H9 (cell line): Measurements from ENCODE around the gene PDLIM7. TPM values are rescaled to one million over a fixed set of nuclear protein-coding genes. Genes with fewer than 3 reads are reported as not detected.

Experiments used
- DNase-seq: peaks from one replicate; pipeline ENCODE4 v3.0.0-alpha.2; 2017
- H2AFZ ChIP-seq: one replicate; pipeline ENCODE4 v1.6.1; 2013; ENCODE audit warnings: mild to moderate bottlenecking, low read length, control low read depth, moderate library complexity
- H2AK5ac ChIP-seq: 2 replicates; pipeline ENCODE4 v1.6.1; 2013; ENCODE audit warnings: low read length, control low read depth, mixed read lengths; ENCODE audit not compliant: insufficient read length
- H2BK120ac ChIP-seq: one replicate; pipeline ENCODE4 v1.6.1; 2013; ENCODE audit warnings: low read depth, mild to moderate bottlenecking, low read length, control low read depth, inconsistent platforms; ENCODE audit not compliant: poor library complexity, severe bottlenecking
- H2BK12ac ChIP-seq: 2 replicates; pipeline ENCODE4 v1.6.1; 2013; ENCODE audit warnings: low read length, control low read depth, mixed read lengths, low read depth; ENCODE audit not compliant: insufficient read length
- H2BK15ac ChIP-seq: 2 replicates; pipeline ENCODE4 v1.6.1; 2013; ENCODE audit warnings: low read depth, low read length, control low read depth
- H2BK20ac ChIP-seq: one replicate; pipeline ENCODE4 v1.6.1; 2013; ENCODE audit warnings: low read depth, mild to moderate bottlenecking, low read length, control low read depth, inconsistent platforms; ENCODE audit not compliant: poor library complexity, severe bottlenecking
- H2BK5ac ChIP-seq: 2 replicates; pipeline ENCODE4 v1.6.1; 2013; ENCODE audit warnings: low read length, control low read depth, mixed read lengths; ENCODE audit not compliant: insufficient read length
- H3K14ac ChIP-seq: 2 replicates; pipeline ENCODE4 v1.6.1; 2013; ENCODE audit warnings: low read length, control low read depth; ENCODE audit not compliant: insufficient read depth
- H3K18ac ChIP-seq: 2 replicates; pipeline ENCODE4 v1.6.1; 2013; ENCODE audit warnings: low read depth, mild to moderate bottlenecking, mixed read lengths, low read length, control low read depth; ENCODE audit not compliant: insufficient read length
- H3K23ac ChIP-seq: 2 replicates; pipeline ENCODE4 v1.6.1; 2013; ENCODE audit warnings: low read length, control low read depth, mixed read lengths, low read depth; ENCODE audit not compliant: insufficient read length
- H3K23me2 ChIP-seq: 2 replicates; pipeline ENCODE4 v1.6.1; 2013; ENCODE audit warnings: low read depth, mild to moderate bottlenecking, mixed read lengths, low read length, control low read depth; ENCODE audit not compliant: insufficient read length, poor library complexity, severe bottlenecking
- H3K27ac ChIP-seq: 2 replicates; pipeline ENCODE4 v1.5.1; 2013; ENCODE audit warnings: low read length, control low read depth, mixed read lengths, low read depth; ENCODE audit not compliant: insufficient read length
- H3K27me3 ChIP-seq: 2 replicates; pipeline ENCODE4 v1.6.1; 2013; ENCODE audit warnings: low read length, control low read depth, inconsistent platforms; ENCODE audit not compliant: insufficient read depth
- H3K4ac ChIP-seq: 2 replicates; pipeline ENCODE4 v1.6.1; 2013; ENCODE audit warnings: low read depth, mild to moderate bottlenecking, control low read depth, inconsistent platforms, low read length, moderate library complexity
- H3K4me1 ChIP-seq: 2 replicates; pipeline ENCODE4 v1.6.1; 2013; ENCODE audit warnings: low read length, control low read depth, inconsistent platforms; ENCODE audit not compliant: insufficient read depth
- H3K4me2 ChIP-seq: 2 replicates; pipeline ENCODE4 v1.6.1; 2013; ENCODE audit warnings: low read length, control low read depth, mixed read lengths; ENCODE audit not compliant: insufficient read length, insufficient read depth
- H3K56ac ChIP-seq: 2 replicates; pipeline ENCODE4 v1.6.1; 2013; ENCODE audit warnings: low read depth, mild to moderate bottlenecking, mixed read lengths, low read length, control low read depth; ENCODE audit not compliant: insufficient read length
- H3K79me1 ChIP-seq: 2 replicates; pipeline ENCODE4 v1.6.1; 2013; ENCODE audit warnings: low read depth, mild to moderate bottlenecking, moderate library complexity, low read length, control low read depth, inconsistent platforms; ENCODE audit not compliant: insufficient read depth, poor library complexity, severe bottlenecking
- H3K79me2 ChIP-seq: 2 replicates; pipeline ENCODE4 v1.6.1; 2013; ENCODE audit warnings: low read length, control low read depth, inconsistent platforms; ENCODE audit not compliant: insufficient read depth
- H3K9ac ChIP-seq: 2 replicates; pipeline ENCODE4 v1.6.1; 2013; ENCODE audit warnings: low read length, control low read depth, mixed read lengths; ENCODE audit not compliant: insufficient read length; ENCODE audit errors: extremely low read depth
- H3K9me3 ChIP-seq: one replicate; pipeline ENCODE4 v1.6.1; 2013; ENCODE audit warnings: low read depth, low read length, inconsistent platforms; ENCODE audit not compliant: control insufficient read depth
- H3T11ph ChIP-seq: one replicate; pipeline ENCODE4 v1.6.1; 2013; ENCODE audit warnings: mild to moderate bottlenecking, low read length, control low read depth, inconsistent platforms
- H4K20me1 ChIP-seq: one replicate; pipeline ENCODE4 v1.6.1; 2013; ENCODE audit not compliant: control insufficient read depth, insufficient read length, insufficient read depth
- H4K5ac ChIP-seq: 2 replicates; pipeline ENCODE4 v1.6.1; 2013; ENCODE audit warnings: low read depth, mild to moderate bottlenecking, mixed read lengths, low read length, control low read depth; ENCODE audit not compliant: insufficient read length
- H4K8ac ChIP-seq: replicated peaks from 2 replicates; pipeline ENCODE4 v1.6.1; 2013; ENCODE audit warnings: low read length, control low read depth, mixed read lengths, low read depth; ENCODE audit not compliant: insufficient read length
- H4K91ac ChIP-seq: 2 replicates; pipeline ENCODE4 v1.6.1; 2013; ENCODE audit warnings: low read depth, mild to moderate bottlenecking, moderate library complexity, mixed read lengths, low read length, control low read depth; ENCODE audit not compliant: insufficient read length
- H3K27ac Mint-ChIP-seq, 3 experiments: 2 replicates in 2 of 3; 3 replicates in 1 of 3; pipeline ENCODE4 v1.8.0; 2020 to 2021; ENCODE audit warnings: mixed read lengths in 3 of 3, mild to moderate bottlenecking in 1 of 3, moderate library complexity in 1 of 3
- H3K27me3 Mint-ChIP-seq: 2 replicates; pipeline ENCODE4 v1.8.0; 2021; ENCODE audit warnings: low read depth, mild to moderate bottlenecking, moderate library complexity, mixed read lengths
- H3K36me3 Mint-ChIP-seq, 3 experiments: 2 replicates in 2 of 3; 3 replicates in 1 of 3; pipeline ENCODE4 v1.8.0; 2020 to 2021; ENCODE audit warnings: low read depth in 3 of 3, mixed read lengths in 3 of 3; ENCODE audit not compliant: insufficient read depth in 1 of 3
- H3K4me1 Mint-ChIP-seq, 2 experiments: 2 replicates each; pipeline ENCODE4 v1.8.0; 2020; ENCODE audit warnings: mixed read lengths in 2 of 2
- H3K4me3 Mint-ChIP-seq, 2 experiments: 2 replicates in 1 of 2; 3 replicates in 1 of 2; pipeline ENCODE4 v1.8.0; 2020 to 2021; ENCODE audit warnings: mild to moderate bottlenecking in 2 of 2, mixed read lengths in 2 of 2, moderate library complexity in 1 of 2
- H3K9me3 Mint-ChIP-seq, 2 experiments: 2 replicates in 1 of 2; 3 replicates in 1 of 2; pipeline ENCODE4 v1.8.0; 2020; ENCODE audit warnings: mild to moderate bottlenecking in 2 of 2, mixed read lengths in 2 of 2, moderate library complexity in 1 of 2
- WGBS: extraction: QIAGEN DNeasy Blood & Tissue Kit; methylation state at CpG from one replicate; pipeline ENCODE4 v1.1.7; 2013; ENCODE audit warnings: missing lambda C conversion rate, low lambda C conversion rate, mixed read lengths; ENCODE audit not compliant: insufficient read length; ENCODE audit errors: extremely low coverage; 5-methylcytosine and 5-hydroxymethylcytosine counted together
- total RNA-seq: library from RNA; stranded (reverse); gene quantifications from 2 replicates; pipeline ENCODE4 v1.2.1, GENCODE V29; 2021
- TF ChIP-seq, protein P1 (sequence below): fragments of 200-600 bp; sonication (generic); conservative IDR thresholded peaks from 3 replicates; pipeline ENCODE4 v1.8.0; 2021; ENCODE audit warnings: antibody characterized with exemption, mild to moderate bottlenecking

The PDLIM7 gene
- total RNA-seq, 1 experiment from 2014 or later = 137 TPM

DNA sequence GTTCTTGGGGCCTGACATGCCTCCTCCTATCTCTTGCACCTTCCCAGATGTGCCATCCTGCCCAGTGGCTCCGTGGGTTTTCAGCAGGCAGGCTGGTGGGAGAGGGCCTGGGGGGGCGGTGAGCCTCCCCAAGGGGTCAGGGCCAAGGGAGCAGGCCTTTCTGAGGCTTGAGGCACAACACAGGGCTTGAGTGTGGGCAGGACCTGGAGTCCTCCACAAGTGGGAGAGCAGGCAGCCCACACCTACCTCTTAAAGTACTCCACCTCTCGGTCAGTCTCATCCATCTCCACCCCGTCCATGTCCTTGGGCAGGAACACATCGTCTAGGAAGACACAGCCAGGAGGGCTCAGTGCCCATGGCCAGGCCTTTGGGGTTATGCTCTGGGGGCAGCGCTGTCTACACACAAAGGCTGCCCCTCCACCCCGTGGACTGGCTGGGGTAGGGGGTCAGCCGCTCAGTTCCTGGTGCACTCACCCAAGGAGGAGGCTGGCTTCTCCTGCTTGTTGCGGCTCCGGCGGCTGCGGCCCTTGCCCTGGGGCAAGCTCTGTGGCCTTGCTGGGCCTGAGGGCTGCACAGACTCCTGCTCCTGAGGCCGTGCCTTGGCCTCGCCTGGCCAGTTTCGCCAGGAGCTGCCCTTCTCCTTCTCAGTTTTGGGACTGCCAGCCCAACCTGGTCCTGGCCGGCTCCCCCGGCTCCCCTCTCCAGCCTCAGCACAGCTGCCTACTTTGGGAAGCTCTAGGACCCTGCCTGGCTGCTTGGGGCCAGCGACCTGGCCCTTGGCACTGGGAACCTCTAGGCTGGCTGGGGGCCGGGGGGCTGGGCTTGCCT, 26.5 kb upstream of the PDLIM7 start:
- Histone ChIP-seq H3K9me3 (no peaks in the 10 kb centered on the region), H3K79me2 (no peaks in the 10 kb centered on the region), H3K27me3 (no peaks in the 10 kb centered on the region), H3K4ac (no peak overlapping the region), H3K9ac (no peak overlapping the region), H2AK5ac (no peak overlapping the region), H4K8ac (no peak overlapping the region), H2BK5ac (no peak overlapping the region), H3K4me1 (no peaks in the 10 kb centered on the region), H3K4me2 (no peak overlapping the region), H4K20me1 (no peaks in the 10 kb centered on the region), H3K14ac (no peak overlapping the region; the same call in 1 of the 2 replicates), H3K56ac (no peak overlapping the region), H4K5ac (no peak overlapping the region), H3T11ph (no peak overlapping the region), H2BK120ac (no peak overlapping the region), H2BK12ac (no peak overlapping the region), H4K91ac (no peak overlapping the region), H2BK15ac (no peak overlapping the region), H3K23me2 (no peaks in the 10 kb centered on the region), H3K27ac (no peak overlapping the region), H2BK20ac (no peak overlapping the region), H3K18ac (no peak overlapping the region), H3K23ac (no peak overlapping the region), H3K79me1 (no peaks in the 10 kb centered on the region), H2AFZ (no peak overlapping the region)
- TF ChIP-seq, protein P1, sequence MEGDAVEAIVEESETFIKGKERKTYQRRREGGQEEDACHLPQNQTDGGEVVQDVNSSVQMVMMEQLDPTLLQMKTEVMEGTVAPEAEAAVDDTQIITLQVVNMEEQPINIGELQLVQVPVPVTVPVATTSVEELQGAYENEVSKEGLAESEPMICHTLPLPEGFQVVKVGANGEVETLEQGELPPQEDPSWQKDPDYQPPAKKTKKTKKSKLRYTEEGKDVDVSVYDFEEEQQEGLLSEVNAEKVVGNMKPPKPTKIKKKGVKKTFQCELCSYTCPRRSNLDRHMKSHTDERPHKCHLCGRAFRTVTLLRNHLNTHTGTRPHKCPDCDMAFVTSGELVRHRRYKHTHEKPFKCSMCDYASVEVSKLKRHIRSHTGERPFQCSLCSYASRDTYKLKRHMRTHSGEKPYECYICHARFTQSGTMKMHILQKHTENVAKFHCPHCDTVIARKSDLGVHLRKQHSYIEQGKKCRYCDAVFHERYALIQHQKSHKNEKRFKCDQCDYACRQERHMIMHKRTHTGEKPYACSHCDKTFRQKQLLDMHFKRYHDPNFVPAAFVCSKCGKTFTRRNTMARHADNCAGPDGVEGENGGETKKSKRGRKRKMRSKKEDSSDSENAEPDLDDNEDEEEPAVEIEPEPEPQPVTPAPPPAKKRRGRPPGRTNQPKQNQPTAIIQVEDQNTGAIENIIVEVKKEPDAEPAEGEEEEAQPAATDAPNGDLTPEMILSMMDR = no peak
- Mint-ChIP-seq H3K36me3 (peaks cover 22 to 48% (median 47%) of the 10 kb centered on the region in 3 experiments; a peak in 6 of 7 replicates), H3K4me1 (no peaks in the 10 kb centered on the region), H3K27ac (no peak overlapping the region), H3K27me3 (no peaks in the 10 kb centered on the region), H3K9me3 (no peaks in the 10 kb centered on the region; a peak in 1 of 5 replicates), H3K4me3 (no peak overlapping the region)
- WGBS = no CpG with 5 or more reads among the region's 19 CpGs
- DNase-seq = no peak
